Progenitor cell of endocrine pancreas (in vitro differentiated cells): ENCODE results near the gene IFT122. TPM values are rescaled to one million over a fixed set of nuclear protein-coding genes. Genes with fewer than 3 reads are reported as not detected.

Experiments used
- DNase-seq: peaks from one replicate; pipeline ENCODE4 v3.0.0; 2021; ENCODE audit warnings: low spot score; ENCODE audit not compliant: unreplicated experiment
- H3K27ac Mint-ChIP-seq: 2 replicates; pipeline ENCODE4 v1.8.0; 2021; ENCODE audit warnings: mild to moderate bottlenecking, moderate library complexity, mixed read lengths
- H3K27me3 Mint-ChIP-seq: 2 replicates; pipeline ENCODE4 v1.8.0; 2021; ENCODE audit warnings: mixed read lengths
- H3K36me3 Mint-ChIP-seq: 2 replicates; pipeline ENCODE4 v1.8.0; 2022; ENCODE audit warnings: mixed read lengths; ENCODE audit not compliant: insufficient read depth
- H3K4me1 Mint-ChIP-seq: 2 replicates; pipeline ENCODE4 v1.8.0; 2021; ENCODE audit warnings: low read depth, mixed read lengths
- H3K4me3 Mint-ChIP-seq: 2 replicates; pipeline ENCODE4 v1.8.0; 2021; ENCODE audit warnings: low read depth, mild to moderate bottlenecking, moderate library complexity, mixed read lengths
- H3K9me3 Mint-ChIP-seq: 2 replicates; pipeline ENCODE4 v1.8.0; 2021; ENCODE audit warnings: low read depth, mixed read lengths
- CTCF ChIP-seq: fragments of 200-600 bp; sonication (generic); IDR thresholded peaks from one replicate; pipeline ENCODE4 v1.5.0; 2021; ENCODE audit warnings: antibody characterized with exemption, mild to moderate bottlenecking; ENCODE audit not compliant: unreplicated experiment
- total RNA-seq: library from RNA; stranded (reverse); gene quantifications from 2 replicates; pipeline ENCODE4 v1.2.1, GENCODE V29; 2021

Gene IFT122
- total RNA-seq, 1 donor from 2014 or later: 75.6 TPM

DNA sequence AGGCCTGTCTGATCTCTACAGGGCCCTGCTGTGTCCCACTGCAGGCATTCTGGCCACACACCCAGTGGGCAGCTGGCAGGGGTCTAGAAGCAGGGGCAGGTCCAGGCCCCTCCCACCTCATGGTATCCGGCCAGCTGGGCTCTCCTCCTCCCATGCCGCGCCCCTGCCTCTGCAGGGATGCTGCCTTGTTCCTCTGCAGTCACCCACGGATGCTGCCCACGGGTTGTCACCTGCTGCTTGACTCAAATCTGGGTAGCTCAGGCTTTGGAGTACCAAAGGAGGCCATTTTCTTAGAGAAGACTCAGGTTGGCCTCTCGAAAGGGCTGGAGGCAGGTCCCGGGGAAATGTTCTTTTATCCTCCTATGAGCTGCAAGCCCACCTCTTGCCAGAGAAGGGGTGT is 36.6 kb upstream of the IFT122 start:
- Mint-ChIP-seq H3K9me3 (no peaks in the 10 kb centered on the region), H3K4me1 (peaks cover 4% of the 10 kb centered on the region), H3K36me3 (peaks cover 1% of the 10 kb centered on the region), H3K27me3 (no peaks in the 10 kb centered on the region), H3K4me3 (no peak overlapping the region), H3K27ac (no peak overlapping the region)
- DNase-seq: no peak
- no peak for TF ChIP-seq CTCF

- H3K36me3 Mint-ChIP-seq: peaks cover 1% of the 10 kb centered on the region
- DNase-seq: no peak
- peak overlapping the region; percentile 59 for H3K27ac Mint-ChIP-seq
- H3K4me3 Mint-ChIP-seq: no peak overlapping the region
- no peak for TF ChIP-seq CTCF
- no peaks in the 10 kb centered on the region for H3K27me3 Mint-ChIP-seq
- H3K9me3 Mint-ChIP-seq: no peaks in the 10 kb centered on the region
- H3K4me1 Mint-ChIP-seq: no peaks in the 10 kb centered on the region
Measured at GRCh38 chr3:129404130-129404529, 35.9 kb upstream of the IFT122 start.

DNA sequence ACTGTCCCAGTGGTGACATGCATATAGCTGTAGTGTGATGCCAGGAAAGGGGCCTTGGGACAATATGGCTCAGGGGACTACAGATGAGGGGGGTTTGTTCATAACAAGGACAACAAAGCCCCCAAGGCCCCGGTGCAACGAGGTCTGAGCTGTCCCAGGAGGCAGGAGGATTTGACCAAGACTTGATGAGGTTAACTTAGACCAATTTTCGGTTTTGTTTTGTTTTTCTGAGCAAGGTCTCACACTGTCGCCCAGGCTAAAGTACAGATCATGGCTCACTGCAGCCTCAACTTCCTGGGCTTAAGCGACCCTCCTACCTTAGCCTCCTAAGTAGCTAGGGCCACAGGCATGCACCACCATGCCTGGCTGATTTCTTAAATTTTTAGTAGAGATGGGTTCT is 35.4 kb upstream of the IFT122 start:
- H3K4me1 Mint-ChIP-seq: no peaks in the 10 kb centered on the region
- no peak for DNase-seq
- H3K9me3 Mint-ChIP-seq: no peaks in the 10 kb centered on the region
- TF ChIP-seq CTCF: no peak
- H3K4me3 Mint-ChIP-seq: no peak overlapping the region
- peaks cover 1% of the 10 kb centered on the region for H3K36me3 Mint-ChIP-seq
- no peaks in the 10 kb centered on the region for H3K27me3 Mint-ChIP-seq
- no peak overlapping the region for H3K27ac Mint-ChIP-seq

- DNase-seq: no peak
- no peak for TF ChIP-seq CTCF
- Mint-ChIP-seq H3K9me3 (no peaks in the 10 kb centered on the region), H3K27ac (no peak overlapping the region), H3K4me3 (no peak overlapping the region), H3K27me3 (no peaks in the 10 kb centered on the region), H3K36me3 (peaks cover 3% of the 10 kb centered on the region), H3K4me1 (no peaks in the 10 kb centered on the region)
Measured at GRCh38 chr3:129409541-129409940, 30.5 kb upstream of the IFT122 start.

DNA sequence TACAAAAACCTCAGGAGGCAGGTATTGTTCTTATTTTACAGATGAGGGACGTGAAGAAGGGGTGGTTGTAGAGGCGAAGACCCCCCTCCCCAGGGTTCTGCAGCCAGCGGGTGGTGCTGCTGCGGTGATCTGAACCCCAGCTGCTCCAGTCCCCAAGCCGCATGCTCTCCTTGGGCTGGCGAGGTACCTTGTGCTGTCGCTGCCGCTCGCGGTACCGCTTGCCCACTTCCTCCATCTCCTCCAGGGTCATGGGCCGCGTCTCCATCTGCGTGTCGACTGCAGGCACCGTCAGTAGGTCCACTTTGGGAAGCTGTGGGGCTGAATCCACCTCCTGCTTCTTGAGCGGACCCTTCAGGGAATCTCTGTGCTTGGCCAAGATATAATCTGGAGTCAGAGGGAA is 29.1 kb upstream of the IFT122 start:
- no peak overlapping the region for H3K4me3 Mint-ChIP-seq
- TF ChIP-seq CTCF: no peak
- peaks cover 3% of the 10 kb centered on the region for H3K36me3 Mint-ChIP-seq

More for the DNA sequence above, 29.1 kb upstream of the IFT122 start:
- no peak overlapping the region for H3K27ac Mint-ChIP-seq
- H3K4me1 Mint-ChIP-seq: no peaks in the 10 kb centered on the region
- DNase-seq: no peak
- H3K9me3 Mint-ChIP-seq: no peaks in the 10 kb centered on the region
- H3K27me3 Mint-ChIP-seq: no peaks in the 10 kb centered on the region
